GM21367 (cell line): ENCODE data around the gene NLRP12.
"Not testable (repeated sequence)": the region's sequence is repeated elsewhere in the genome, so short reads cannot be mapped to it uniquely, and the experiment has no call there.

Experiments used
- ATAC-seq: cut with Tn5 transposase; IDR thresholded peaks from one replicate; pipeline ENCODE4 v1.9.1; 2021; ENCODE audit not compliant: unreplicated experiment

NLRP12 gene

GRCh38 chr19:53785196-53785889, 38.8 kb downstream of the NLRP12 start:
- no peak for ATAC-seq

DNA sequence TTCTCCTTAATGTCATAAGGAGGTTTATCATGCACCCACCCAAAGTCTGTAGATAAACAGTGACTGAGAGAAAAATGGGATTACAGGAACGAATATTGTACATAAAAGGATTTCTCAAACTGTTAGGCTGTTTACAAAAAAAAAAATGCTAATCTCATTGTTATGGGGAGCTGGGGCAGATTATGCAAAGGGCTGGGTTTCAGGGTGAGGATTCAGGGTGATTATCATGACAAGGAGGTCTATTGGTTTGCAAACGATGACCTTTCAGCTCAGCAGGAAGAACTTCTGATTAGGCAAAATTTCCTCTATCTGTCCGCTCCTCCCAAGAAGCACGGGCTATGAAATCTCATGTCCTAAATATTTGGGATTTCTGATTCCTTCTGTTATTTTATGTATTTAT, 41.4 kb downstream of the NLRP12 start:
- no peak for ATAC-seq

- ATAC-seq = not testable (repeated sequence)
These were observed 42.8 kb downstream of the NLRP12 start for GRCh38 chr19:53781332-53781731.

GRCh38 chr19:53780506-53780905, 43.6 kb downstream of the NLRP12 start:
- ATAC-seq = no peak

GRCh38 chr19:53775524-53775923, 48.6 kb downstream of the NLRP12 start:
- ATAC-seq = no peak

GRCh38 chr19:53774491-53774890, 49.6 kb downstream of the NLRP12 start:
- ATAC-seq = not testable (repeated sequence)

- no peak for ATAC-seq
These were observed 50.1 kb downstream of the NLRP12 start for GRCh38 chr19:53773999-53774398.

- ATAC-seq = no peak
These were observed 51.2 kb downstream of the NLRP12 start for GRCh38 chr19:53772943-53773342.

DNA sequence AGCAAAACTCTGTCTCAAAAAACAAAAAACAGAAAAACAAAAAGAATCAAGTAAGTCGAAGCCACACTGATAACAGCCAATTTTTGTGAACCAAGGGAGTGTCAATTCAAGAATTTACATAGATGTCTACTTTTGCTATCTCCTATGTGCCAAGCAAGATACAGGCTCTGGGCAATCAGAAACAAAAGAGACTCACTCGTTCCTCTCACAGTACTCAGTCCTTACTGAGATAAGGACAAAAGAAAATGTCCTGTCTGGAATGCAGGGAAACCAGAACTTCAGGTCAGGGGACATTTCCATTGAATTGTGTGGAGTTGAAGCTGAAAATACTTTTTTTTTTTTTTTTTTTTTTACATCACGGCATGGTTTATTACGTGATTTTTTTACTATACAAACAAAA, 53.0 kb downstream of the NLRP12 start:
- ATAC-seq = no peak

GRCh38 chr19:53769696-53770309, 54.3 kb downstream of the NLRP12 start:
- not testable (repeated sequence) for ATAC-seq

DNA sequence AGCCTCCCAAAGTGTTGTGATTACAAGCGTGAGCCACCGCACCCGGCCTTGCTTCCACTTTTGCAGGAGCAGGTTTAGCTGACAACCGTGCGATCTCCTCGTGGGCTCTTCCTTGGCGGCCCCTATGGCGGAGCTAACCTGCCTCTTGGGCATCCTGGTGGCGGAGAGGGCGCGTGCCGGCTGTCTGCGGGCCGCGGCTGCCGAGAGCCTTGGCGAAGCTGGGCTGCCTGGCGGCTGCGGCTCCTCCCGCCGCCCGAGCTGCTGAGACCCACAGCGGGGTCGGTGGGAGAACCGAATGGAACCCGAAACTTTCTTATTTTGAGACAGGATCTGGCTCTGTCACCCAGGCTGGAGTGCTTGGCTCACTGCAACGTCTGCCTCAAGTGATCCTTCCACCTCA, 55.7 kb downstream of the NLRP12 start:
- no peak for ATAC-seq

DNA sequence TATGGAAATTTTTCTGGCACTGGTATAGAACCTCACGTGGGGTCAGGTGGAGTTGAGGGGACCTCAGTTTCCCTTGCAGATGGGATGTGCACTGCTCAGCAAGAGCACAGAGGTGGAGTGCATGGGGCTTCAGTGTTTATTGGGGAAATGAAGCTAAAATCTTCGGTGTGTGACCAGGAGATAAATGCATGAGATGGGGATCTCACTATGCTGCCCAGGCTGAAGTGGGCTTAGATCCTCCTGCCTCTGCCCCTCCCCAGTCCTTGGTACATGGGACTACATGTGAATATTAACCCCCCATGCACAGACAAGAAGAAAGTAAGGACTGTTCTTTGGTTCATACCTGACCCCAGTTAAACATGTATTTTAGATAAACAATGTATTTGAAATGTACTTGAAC, 65.1 kb downstream of the NLRP12 start:
- not testable (repeated sequence) for ATAC-seq
